Hepatocyte (in vitro differentiated cells): ENCODE measurements around the gene ACSS2. TPM values are rescaled to one million over a fixed set of nuclear protein-coding genes. Genes with fewer than 3 reads are reported as not detected.

Experiments
- DNase-seq: peaks from one replicate; pipeline ENCODE4 v3.0.0-alpha.2; 2016; ENCODE audit warnings: low spot score
- H2AFZ ChIP-seq: fragments of 200-600 bp; sonication (generic); 2 replicates; pipeline ENCODE4 v1.6.0; 2016; ENCODE audit warnings: antibody characterized with exemption, mild to moderate bottlenecking
- H3K27ac ChIP-seq: fragments of 200-600 bp; sonication (generic); 2 replicates; pipeline ENCODE4 v1.5.1; 2016; ENCODE audit warnings: mild to moderate bottlenecking
- H3K27me3 ChIP-seq: fragments of 200-600 bp; sonication (generic); 2 replicates; pipeline ENCODE4 v1.6.1; 2016
- H3K36me3 ChIP-seq: fragments of 200-600 bp; sonication (generic); replicated peaks from 2 replicates; pipeline ENCODE4 v1.5.1; 2016; ENCODE audit warnings: low read depth; ENCODE audit not compliant: insufficient read depth
- H3K4me1 ChIP-seq: fragments of 200-600 bp; sonication (generic); 2 replicates; pipeline ENCODE4 v1.5.1; 2016; ENCODE audit warnings: mild to moderate bottlenecking, moderate library complexity; ENCODE audit not compliant: insufficient read depth
- H3K4me2 ChIP-seq: fragments of 200-600 bp; sonication (generic); 2 replicates; pipeline ENCODE4 v1.6.0; 2016
- H3K4me3 ChIP-seq: fragments of 200-600 bp; sonication (generic); 2 replicates; pipeline ENCODE4 v1.5.1; 2016; ENCODE audit warnings: mild to moderate bottlenecking
- H3K79me2 ChIP-seq: fragments of 200-600 bp; sonication (generic); 2 replicates; pipeline ENCODE4 v1.6.0; 2017; ENCODE audit warnings: mild to moderate bottlenecking
- H3K9me2 ChIP-seq: fragments of 200-600 bp; sonication (generic); replicated peaks from 2 replicates; pipeline ENCODE4 v1.6.0; 2017; ENCODE audit warnings: mild to moderate bottlenecking; ENCODE audit not compliant: insufficient read depth
- H3K9me3 ChIP-seq: fragments of 200-600 bp; sonication (generic); 2 replicates; pipeline ENCODE4 v1.5.1; 2016; ENCODE audit warnings: low read depth, mild to moderate bottlenecking
- H4K20me1 ChIP-seq: fragments of 200-600 bp; sonication (generic); 2 replicates; pipeline ENCODE4 v1.6.0; 2016; ENCODE audit warnings: mild to moderate bottlenecking; ENCODE audit not compliant: insufficient read depth, poor library complexity, severe bottlenecking
- EZH2 ChIP-seq: fragments of 200-600 bp; sonication (generic); IDR thresholded peaks from 2 replicates; pipeline ENCODE4 v1.6.1; 2016; ENCODE audit warnings: antibody characterized with exemption, mild to moderate bottlenecking, borderline replicate concordance
- EZH2phosphoT487 ChIP-seq: fragments of 200-600 bp; sonication (generic); IDR thresholded peaks from one replicate; pipeline ENCODE4 v1.6.1; 2018; ENCODE audit warnings: antibody characterized with exemption, mild to moderate bottlenecking, low read depth, moderate library complexity; ENCODE audit not compliant: unreplicated experiment, severe bottlenecking
- WGBS: methylation state at CpG from one replicate; pipeline ENCODE4 v1.1.6; 2016; ENCODE audit warnings: low lambda C conversion rate; ENCODE audit errors: missing lambda C conversion rate; 5-methylcytosine and 5-hydroxymethylcytosine counted together
- polyA plus RNA-seq: library from polyadenylated mRNA; unstranded; fragments of >200 nt; fragmentation: Nextera tagmentation; extraction: Ambion mirVana; gene quantifications from 2 replicates; pipeline ENCODE4 v1.2.1, GENCODE V29; 2016
- total RNA-seq: library from RNA; depleted of rRNA; stranded (reverse); fragments of >200 nt; gene quantifications from 2 replicates; pipeline ENCODE4 v1.2.3, GENCODE V29; 2014
- TF ChIP-seq, protein P1 (sequence below): fragments of 200-600 bp; sonication (generic); IDR thresholded peaks from 2 replicates; pipeline ENCODE4 v1.5.1; 2016; ENCODE audit warnings: antibody characterized with exemption, mild to moderate bottlenecking; ENCODE audit not compliant: poor library complexity

ACSS2 gene
- total and polyA plus RNA-seq, 2 experiments from 2014 or later, result 52.0 to 59.5 TPM

DNA sequence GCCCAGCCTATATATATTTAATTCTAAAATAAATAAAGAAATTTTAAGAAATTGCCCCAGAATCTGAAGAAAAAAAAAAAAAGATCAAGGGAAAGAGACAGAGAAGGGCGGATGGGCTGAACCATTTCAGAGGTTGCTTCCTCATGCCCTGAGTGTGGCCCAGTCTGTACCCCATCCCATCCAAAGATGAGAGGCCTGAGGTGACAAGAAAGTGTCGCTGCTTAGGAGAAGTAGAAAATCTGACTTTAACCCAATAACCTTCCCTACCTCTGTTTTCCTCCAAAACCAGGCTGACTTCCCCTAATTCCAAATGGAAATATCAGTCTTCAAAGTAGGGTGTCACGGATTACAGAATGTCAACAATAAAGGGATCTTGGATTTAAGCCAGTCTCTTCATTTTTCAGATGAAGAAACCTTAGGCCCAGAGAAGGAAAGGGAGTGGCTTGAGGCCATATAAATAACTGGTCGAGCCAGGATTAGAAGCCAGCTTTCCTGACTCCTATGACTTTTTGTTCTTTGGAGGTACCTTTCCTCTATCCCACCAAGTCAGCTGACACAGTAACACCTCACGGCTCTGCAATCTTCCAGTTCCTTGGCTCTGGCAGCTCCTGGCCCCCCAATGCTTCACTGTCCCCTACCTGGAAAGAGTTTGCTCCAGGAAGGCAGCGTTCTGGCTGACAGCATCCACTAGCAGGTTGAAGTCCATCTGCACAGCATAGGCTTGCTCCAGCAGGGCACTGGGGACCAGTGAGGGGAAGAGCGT, 69.1 kb downstream of the ACSS2 start:
- H3K4me2 ChIP-seq, result no peak overlapping the region
- DNase-seq, result no peak
- H3K27me3 ChIP-seq, result no peaks in the 10 kb centered on the region
- no peak overlapping the region for H3K4me3 ChIP-seq
- no peak overlapping the region for H3K27ac ChIP-seq
- 92% methylated on average over 6 of the region's 7 CpGs for WGBS
- no peaks in the 10 kb centered on the region for H3K79me2 ChIP-seq
- no peaks in the 10 kb centered on the region for H3K9me3 ChIP-seq
- H2AFZ ChIP-seq, result no peak overlapping the region
- no peaks in the 10 kb centered on the region for H4K20me1 ChIP-seq
- H3K36me3 ChIP-seq, result no peaks in the 10 kb centered on the region
- no peaks in the 10 kb centered on the region for H3K4me1 ChIP-seq
- H3K9me2 ChIP-seq, result no peaks in the 10 kb centered on the region
- TF ChIP-seq EZH2, result no peak
- TF ChIP-seq, protein P1, sequence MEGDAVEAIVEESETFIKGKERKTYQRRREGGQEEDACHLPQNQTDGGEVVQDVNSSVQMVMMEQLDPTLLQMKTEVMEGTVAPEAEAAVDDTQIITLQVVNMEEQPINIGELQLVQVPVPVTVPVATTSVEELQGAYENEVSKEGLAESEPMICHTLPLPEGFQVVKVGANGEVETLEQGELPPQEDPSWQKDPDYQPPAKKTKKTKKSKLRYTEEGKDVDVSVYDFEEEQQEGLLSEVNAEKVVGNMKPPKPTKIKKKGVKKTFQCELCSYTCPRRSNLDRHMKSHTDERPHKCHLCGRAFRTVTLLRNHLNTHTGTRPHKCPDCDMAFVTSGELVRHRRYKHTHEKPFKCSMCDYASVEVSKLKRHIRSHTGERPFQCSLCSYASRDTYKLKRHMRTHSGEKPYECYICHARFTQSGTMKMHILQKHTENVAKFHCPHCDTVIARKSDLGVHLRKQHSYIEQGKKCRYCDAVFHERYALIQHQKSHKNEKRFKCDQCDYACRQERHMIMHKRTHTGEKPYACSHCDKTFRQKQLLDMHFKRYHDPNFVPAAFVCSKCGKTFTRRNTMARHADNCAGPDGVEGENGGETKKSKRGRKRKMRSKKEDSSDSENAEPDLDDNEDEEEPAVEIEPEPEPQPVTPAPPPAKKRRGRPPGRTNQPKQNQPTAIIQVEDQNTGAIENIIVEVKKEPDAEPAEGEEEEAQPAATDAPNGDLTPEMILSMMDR, result no peak

DNA sequence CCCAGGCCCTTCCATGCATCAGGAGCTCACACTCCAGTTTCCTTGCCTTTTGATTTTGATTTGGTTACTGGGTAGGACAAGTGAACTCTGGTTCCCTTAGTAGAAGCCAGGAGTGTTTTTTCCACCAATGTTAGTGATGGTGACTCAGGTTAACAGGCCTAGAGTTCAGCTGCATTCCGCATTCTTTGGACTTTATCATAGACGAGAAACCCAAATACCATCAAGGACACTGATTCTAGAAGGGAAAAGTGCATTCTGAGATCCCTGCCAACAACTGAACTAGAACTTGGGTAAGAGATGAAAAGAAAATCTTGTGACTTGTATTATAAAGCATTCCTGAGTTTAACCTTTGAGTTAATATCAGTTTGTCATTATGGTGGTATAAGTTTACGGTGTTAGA, 70.2 kb downstream of the ACSS2 start:
- no peaks in the 10 kb centered on the region for H3K9me3 ChIP-seq
- no peak overlapping the region for H3K4me3 ChIP-seq
- no peaks in the 10 kb centered on the region for H3K36me3 ChIP-seq
- WGBS, result 89% methylated on average over 3 of the region's 3 CpGs
- no peak for TF ChIP-seq EZH2phosphoT487
- TF ChIP-seq, protein P1, result no peak
- TF ChIP-seq EZH2, result no peak
- H2AFZ ChIP-seq, result no peak overlapping the region
- no peaks in the 10 kb centered on the region for H3K9me2 ChIP-seq
- H3K4me1 ChIP-seq, result no peaks in the 10 kb centered on the region
- H3K4me2 ChIP-seq, result no peak overlapping the region
- no peaks in the 10 kb centered on the region for H4K20me1 ChIP-seq
- H3K27ac ChIP-seq, result no peak overlapping the region
- no peaks in the 10 kb centered on the region for H3K79me2 ChIP-seq
- DNase-seq, result no peak
- H3K27me3 ChIP-seq, result no peaks in the 10 kb centered on the region

DNA sequence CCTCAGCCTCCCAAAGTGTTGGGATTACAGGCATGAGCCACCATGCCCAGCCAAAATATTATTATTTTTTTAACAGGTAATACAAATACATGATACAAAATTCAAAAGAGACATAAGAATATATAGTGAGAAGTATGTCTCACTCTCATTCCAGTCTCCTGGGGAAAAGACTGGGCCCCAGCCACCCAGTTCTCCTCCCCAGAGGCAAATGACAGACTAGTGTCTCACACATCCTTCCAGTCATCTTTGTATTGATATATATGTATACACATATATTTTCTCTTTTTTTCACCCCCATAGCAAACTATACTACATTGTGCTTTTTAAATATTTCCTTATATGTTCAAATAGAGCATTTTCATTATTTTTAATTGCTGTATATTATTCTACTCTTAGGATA, 70.9 kb downstream of the ACSS2 start:
- no peak overlapping the region for H3K27ac ChIP-seq
- H3K79me2 ChIP-seq, result no peaks in the 10 kb centered on the region
- H2AFZ ChIP-seq, result no peak overlapping the region
- H3K36me3 ChIP-seq, result no peaks in the 10 kb centered on the region
- DNase-seq, result no peak
- H4K20me1 ChIP-seq, result no peaks in the 10 kb centered on the region
- H3K4me3 ChIP-seq, result no peak overlapping the region
- H3K4me2 ChIP-seq, result no peak overlapping the region
- H3K4me1 ChIP-seq, result no peaks in the 10 kb centered on the region
- no peaks in the 10 kb centered on the region for H3K9me2 ChIP-seq
- H3K9me3 ChIP-seq, result no peaks in the 10 kb centered on the region
- no peak for TF ChIP-seq EZH2
- TF ChIP-seq EZH2phosphoT487, result no peak
- TF ChIP-seq, protein P1, result no peak
- H3K27me3 ChIP-seq, result no peaks in the 10 kb centered on the region
